Naive B cell (primary cell): ENCODE results near the gene MIA2. TPM values are rescaled to one million over a fixed set of nuclear protein-coding genes. Genes with fewer than 3 reads are reported as not detected.
A peak's percentile ranks its signal among the peaks of the same experiment; 100 is the strongest.
"Not testable (repeated sequence)": the region's sequence is repeated elsewhere in the genome, so short reads cannot be mapped to it uniquely, and the experiment has no call there.

Experiments
- ATAC-seq, 2 donors: fragments of 150-1000 bp; cut with Tn5 transposase; 2 replicates each; pipeline ENCODE4 v1.10.0; 2021; ENCODE audit warnings: low read depth in 2 of 2, mild to moderate bottlenecking in 2 of 2, moderate library complexity in 2 of 2
- DNase-seq: peaks from one replicate; pipeline ENCODE4 v3.0.0; 2022
- H3K27ac Mint-ChIP-seq, 6 donors: one replicate each; pipeline ENCODE4 v1.8.0; 2020 to 2022; ENCODE audit warnings: mild to moderate bottlenecking in 6 of 6, mixed read lengths in 6 of 6, moderate library complexity in 5 of 6, inconsistent platforms in 2 of 6
- H3K27me3 Mint-ChIP-seq, 3 donors: one replicate each; pipeline ENCODE4 v1.8.0; 2021 to 2022; ENCODE audit warnings: mixed read lengths in 3 of 3, mild to moderate bottlenecking in 1 of 3
- H3K36me3 Mint-ChIP-seq, 2 donors: one replicate each; pipeline ENCODE4 v1.8.0; 2020 to 2022; ENCODE audit warnings: mixed read lengths in 2 of 2, inconsistent platforms in 1 of 2, mild to moderate bottlenecking in 1 of 2
- H3K4me1 Mint-ChIP-seq, 3 donors: one replicate each; pipeline ENCODE4 v1.8.0; 2020 to 2022; ENCODE audit warnings: mixed read lengths in 3 of 3, inconsistent platforms in 1 of 3, mild to moderate bottlenecking in 1 of 3, moderate library complexity in 1 of 3
- H3K4me3 Mint-ChIP-seq, 8 donors: one replicate each; pipeline ENCODE4 v1.8.0; 2020 to 2022; ENCODE audit warnings: mild to moderate bottlenecking in 8 of 8, mixed read lengths in 8 of 8, moderate library complexity in 8 of 8, inconsistent platforms in 2 of 8
- H3K9me3 Mint-ChIP-seq, 7 donors: one replicate each; pipeline ENCODE4 v1.8.0; 2020 to 2022; ENCODE audit warnings: mixed read lengths in 7 of 7, mild to moderate bottlenecking in 5 of 7, inconsistent platforms in 2 of 7, moderate library complexity in 1 of 7
- polyA plus RNA-seq, 6 donors: library from polyadenylated mRNA; unstranded; fragments of 300-500 nt; fragmentation: Illumina TruSeq; gene quantifications; one replicate each; pipeline ENCODE4 v1.2.3, GENCODE V29; 2021; ENCODE audit warnings: low read depth in 6 of 6

The MIA2 gene
- polyA plus RNA-seq, 6 donors from 2014 or later: 16.2 to 27.3 (median 23.7) TPM

DNA sequence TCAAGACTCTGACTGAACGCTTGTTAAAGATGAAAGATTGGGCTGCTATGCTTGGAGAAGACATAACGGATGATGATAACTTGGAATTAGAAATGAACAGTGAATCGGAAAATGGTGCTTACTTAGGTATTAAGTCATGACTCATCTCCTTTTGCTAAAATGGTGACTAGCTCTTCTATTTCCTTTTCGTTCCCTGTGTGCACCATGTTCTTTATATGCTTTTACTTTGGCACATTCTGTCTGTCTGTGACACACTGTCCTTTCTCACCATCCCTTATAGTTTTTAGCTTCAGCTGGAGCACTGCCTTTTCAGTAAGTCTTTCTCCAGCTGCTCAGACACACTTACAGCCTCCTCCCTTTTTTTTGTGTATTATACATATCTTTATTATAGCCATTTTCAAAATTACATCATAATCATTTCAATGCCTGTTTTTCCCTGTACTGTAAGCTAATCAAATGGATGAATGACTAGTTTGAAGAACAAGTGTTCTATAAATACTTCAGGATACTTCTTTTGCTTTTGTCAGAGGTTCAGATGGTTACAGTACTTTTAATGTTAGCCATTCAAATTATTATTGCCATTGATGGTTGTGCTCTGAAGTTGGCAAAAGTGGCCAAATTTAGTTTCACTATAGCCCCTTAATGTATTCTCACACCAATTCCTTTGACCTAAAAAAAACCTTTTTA lies 68.6 kb downstream of the MIA2 start:
- H3K27ac Mint-ChIP-seq: peak overlapping the region in 1 of 6 donors; percentile 15
- H3K36me3 Mint-ChIP-seq: peaks cover 17 to 28% of the 10 kb centered on the region in 2 donors
- H3K4me3 Mint-ChIP-seq: no peak overlapping the region
- no peaks in the 10 kb centered on the region for H3K4me1 Mint-ChIP-seq
- no peak for DNase-seq
- no peaks in the 10 kb centered on the region for H3K27me3 Mint-ChIP-seq
- ATAC-seq: no peak
- H3K9me3 Mint-ChIP-seq: no peaks in the 10 kb centered on the region

- peaks cover 17 to 23% of the 10 kb centered on the region in 2 donors for H3K36me3 Mint-ChIP-seq
- no peak overlapping the region for H3K27ac Mint-ChIP-seq
- no peaks in the 10 kb centered on the region for H3K27me3 Mint-ChIP-seq
- no peaks in the 10 kb centered on the region for H3K9me3 Mint-ChIP-seq
- no peak for DNase-seq
- H3K4me1 Mint-ChIP-seq: no peaks in the 10 kb centered on the region
- no peak overlapping the region for H3K4me3 Mint-ChIP-seq
- ATAC-seq: no peak
Observed at GRCh38 chr14:39303115-39303514, 69.4 kb downstream of the MIA2 start.

- Mint-ChIP-seq H3K4me3 (no peak overlapping the region), H3K27me3 (no peaks in the 10 kb centered on the region), H3K27ac (peak overlapping the region in 1 of 6 donors; percentile 66), H3K4me1 (no peaks in the 10 kb centered on the region), H3K9me3 (no peaks in the 10 kb centered on the region), H3K36me3 (peaks cover 19 to 28% of the 10 kb centered on the region in 2 donors)
- no peak for DNase-seq
- no peak for ATAC-seq
Observed at GRCh38 chr14:39307815-39308214, 74.1 kb downstream of the MIA2 start.

DNA sequence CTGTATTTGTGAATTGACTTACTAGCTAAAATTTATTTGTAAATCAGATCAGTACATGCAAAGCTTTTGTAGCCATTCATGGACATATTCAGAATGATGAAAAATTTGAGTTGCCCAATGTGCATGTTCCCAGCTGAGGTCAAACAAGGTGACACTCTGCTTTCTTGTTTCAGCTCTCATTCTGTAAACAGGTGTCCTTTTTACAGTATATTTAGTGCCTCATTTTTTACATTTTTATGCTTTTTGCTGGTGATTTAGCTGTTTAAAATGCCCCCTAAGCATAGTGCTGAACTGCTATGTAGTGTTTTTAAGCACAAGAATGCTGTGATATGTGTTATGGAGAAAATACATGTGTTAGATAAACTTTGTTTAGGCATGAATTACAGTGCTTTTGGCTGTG lies 76.3 kb downstream of the MIA2 start:
- Mint-ChIP-seq H3K4me3 (no peak overlapping the region), H3K27ac (no peak overlapping the region), H3K27me3 (no peaks in the 10 kb centered on the region), H3K4me1 (no peaks in the 10 kb centered on the region), H3K36me3 (peaks cover 17 to 24% of the 10 kb centered on the region in 2 donors), H3K9me3 (no peaks in the 10 kb centered on the region)
- no peak for DNase-seq
- ATAC-seq: no peak

DNA sequence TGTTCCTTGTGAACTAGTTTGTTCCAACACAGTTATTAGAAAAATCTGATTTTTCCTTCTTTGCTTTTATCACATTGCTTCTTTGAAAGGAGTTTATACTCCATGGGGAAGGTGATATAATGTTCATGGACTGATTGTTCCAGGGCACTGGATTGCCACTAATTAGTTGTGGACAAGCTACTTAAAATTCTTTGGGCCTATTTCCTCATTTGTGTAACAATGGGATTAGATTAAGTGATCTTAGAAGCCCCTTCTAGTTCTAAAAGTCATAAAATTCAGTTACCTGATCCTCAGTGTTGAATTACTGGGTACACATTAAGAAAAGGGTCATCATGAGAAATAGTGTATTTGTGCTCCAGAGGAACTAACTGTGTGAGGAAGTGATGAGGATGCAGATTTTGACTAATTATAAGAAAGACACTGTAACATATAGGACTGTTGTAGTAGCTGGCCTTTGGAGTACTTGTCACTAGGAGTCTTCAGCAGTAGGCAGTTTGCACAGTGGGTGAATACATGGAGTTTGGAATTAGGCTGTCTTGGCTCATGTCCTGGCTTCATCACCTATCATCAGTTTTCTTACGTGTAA lies 82.2 kb downstream of the MIA2 start:
- H3K27ac Mint-ChIP-seq: peak overlapping the region in 2 of 6 donors; percentile 32 to 44
- no peak overlapping the region for H3K4me3 Mint-ChIP-seq
- no peak for ATAC-seq
- H3K4me1 Mint-ChIP-seq: peaks cover 0 to 4% (median 0%) of the 10 kb centered on the region in 3 donors
- H3K9me3 Mint-ChIP-seq: no peaks in the 10 kb centered on the region
- peaks cover 18 to 20% of the 10 kb centered on the region in 2 donors for H3K36me3 Mint-ChIP-seq
- no peaks in the 10 kb centered on the region for H3K27me3 Mint-ChIP-seq
- no peak for DNase-seq

- Mint-ChIP-seq H3K27ac (peak overlapping the region in 2 of 6 donors; percentile 10 to 32), H3K27me3 (no peaks in the 10 kb centered on the region), H3K36me3 (peaks cover 18% of the 10 kb centered on the region in 2 donors), H3K4me1 (peaks cover 0 to 4% (median 0%) of the 10 kb centered on the region in 3 donors), H3K9me3 (no peaks in the 10 kb centered on the region), H3K4me3 (no peak overlapping the region)
- DNase-seq (no peak), ATAC-seq (no peak)
Observed at GRCh38 chr14:39316830-39317553, 83.3 kb downstream of the MIA2 start.

DNA sequence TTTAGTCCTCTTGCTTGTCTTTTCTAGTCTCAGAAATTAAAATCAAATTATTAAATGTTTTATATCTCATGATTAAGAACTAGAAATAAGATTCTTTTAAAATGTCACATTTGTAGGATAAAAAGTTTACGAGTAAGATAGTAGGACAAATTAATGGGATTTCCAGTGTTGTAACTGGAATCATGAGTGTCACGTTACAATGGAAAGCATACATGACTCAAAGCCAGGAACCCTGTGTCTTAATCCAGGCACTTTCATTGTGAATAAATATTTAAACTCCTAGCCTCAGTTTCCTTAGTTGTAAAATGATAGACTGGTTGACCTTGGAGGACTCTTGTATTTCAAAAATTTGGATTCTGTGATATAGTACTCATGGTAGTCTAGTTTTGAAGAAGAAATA lies 84.9 kb downstream of the MIA2 start:
- H3K4me1 Mint-ChIP-seq: peaks cover 0 to 4% (median 0%) of the 10 kb centered on the region in 3 donors
- H3K9me3 Mint-ChIP-seq: no peaks in the 10 kb centered on the region
- no peak for ATAC-seq
- H3K27me3 Mint-ChIP-seq: no peaks in the 10 kb centered on the region
- no peak overlapping the region for H3K27ac Mint-ChIP-seq
- no peak overlapping the region for H3K4me3 Mint-ChIP-seq
- no peak for DNase-seq
- peaks cover 13 to 22% of the 10 kb centered on the region in 2 donors for H3K36me3 Mint-ChIP-seq

GRCh38 chr14:39319381-39319780 lies 85.7 kb downstream of the MIA2 start:
- H3K27me3 Mint-ChIP-seq: no peaks in the 10 kb centered on the region
- H3K4me1 Mint-ChIP-seq: peaks cover 0 to 4% (median 0%) of the 10 kb centered on the region in 3 donors
- no peak for ATAC-seq
- H3K27ac Mint-ChIP-seq: no peak overlapping the region
- H3K4me3 Mint-ChIP-seq: no peak overlapping the region
- no peak for DNase-seq
- peaks cover 13 to 21% of the 10 kb centered on the region in 2 donors for H3K36me3 Mint-ChIP-seq
- no peaks in the 10 kb centered on the region for H3K9me3 Mint-ChIP-seq

DNA sequence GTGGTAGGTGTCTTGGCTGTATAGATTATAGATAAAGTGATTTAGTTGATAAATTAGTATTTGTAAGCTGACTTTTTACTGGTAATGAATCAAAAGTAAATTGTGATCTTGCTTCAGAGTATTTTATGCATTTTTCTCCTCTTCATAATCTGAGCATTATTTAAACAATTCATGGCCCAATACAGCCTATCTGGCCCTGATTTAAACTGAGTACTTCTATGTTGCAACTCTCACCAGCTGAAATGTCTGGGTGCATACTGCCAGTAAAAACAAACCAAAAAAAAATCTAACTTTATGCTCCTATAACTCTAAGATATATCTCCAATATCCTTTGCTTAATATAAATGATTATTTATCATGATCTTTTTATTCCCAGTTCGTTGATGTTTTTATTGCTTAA lies 86.6 kb downstream of the MIA2 start:
- Mint-ChIP-seq H3K4me1 (peaks cover 0 to 4% (median 0%) of the 10 kb centered on the region in 3 donors), H3K4me3 (no peak overlapping the region), H3K36me3 (peaks cover 13 to 18% of the 10 kb centered on the region in 2 donors), H3K27me3 (no peaks in the 10 kb centered on the region), H3K9me3 (no peaks in the 10 kb centered on the region), H3K27ac (peak overlapping the region in 1 of 6 donors; percentile 69)
- ATAC-seq (no peak), DNase-seq (no peak)

DNA sequence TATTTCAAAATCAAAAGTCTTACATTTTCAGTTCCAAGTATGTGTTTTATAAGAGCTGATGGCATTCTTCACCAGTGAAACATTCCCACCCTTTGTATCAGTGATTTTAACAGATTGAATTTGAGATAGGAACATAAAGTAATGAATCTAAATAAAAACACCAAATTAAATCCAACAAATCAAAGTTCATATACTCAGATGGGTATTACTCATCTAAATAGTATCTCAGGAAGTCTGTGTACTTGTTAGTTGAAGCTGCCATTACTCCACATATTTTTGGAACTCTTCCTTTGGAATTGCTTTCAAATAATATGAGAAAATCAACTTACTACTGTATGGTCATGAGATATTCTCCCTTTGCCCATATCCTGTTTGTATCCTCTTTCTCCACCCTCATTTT lies 89.1 kb downstream of the MIA2 start:
- Mint-ChIP-seq H3K4me1 (no peaks in the 10 kb centered on the region), H3K27me3 (no peaks in the 10 kb centered on the region), H3K27ac (peak overlapping the region in 2 of 6 donors; percentile 35 to 77), H3K4me3 (no peak overlapping the region), H3K9me3 (no peaks in the 10 kb centered on the region), H3K36me3 (peaks cover 8 to 29% of the 10 kb centered on the region in 2 donors)
- no peak for ATAC-seq
- no peak for DNase-seq

DNA sequence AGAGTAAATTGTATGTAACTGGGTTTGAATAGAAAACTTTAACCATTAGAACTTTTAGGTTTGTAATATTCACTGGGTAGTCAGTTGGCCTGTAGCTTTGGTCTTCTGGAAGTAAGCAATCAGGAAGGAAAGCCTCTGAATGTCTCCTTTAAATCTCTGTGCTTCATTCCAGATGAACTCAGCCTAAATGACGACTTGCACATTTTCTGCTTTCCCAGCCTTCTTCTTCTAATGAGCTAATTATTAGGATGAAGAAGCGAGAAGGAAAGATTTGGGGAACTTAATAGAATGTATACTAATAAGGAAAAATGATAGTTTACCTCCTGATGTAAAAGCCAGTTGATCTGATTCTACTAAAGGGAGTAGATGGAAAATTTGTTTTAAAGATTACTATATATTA lies 90.4 kb downstream of the MIA2 start:
- H3K4me1 Mint-ChIP-seq: peaks cover 0 to 3% (median 2%) of the 10 kb centered on the region in 3 donors
- H3K36me3 Mint-ChIP-seq: peaks cover 16 to 36% of the 10 kb centered on the region in 2 donors
- no peak for ATAC-seq

GRCh38 chr14:39339003-39339402 lies 105.3 kb downstream of the MIA2 start:
- no peak for ATAC-seq
- Mint-ChIP-seq H3K36me3 (peaks cover 15 to 46% of the 10 kb centered on the region in 2 donors), H3K4me1 (no peaks in the 10 kb centered on the region), H3K27ac (peak overlapping the region in 1 of 6 donors; percentile 53), H3K9me3 (no peaks in the 10 kb centered on the region), H3K4me3 (no peak overlapping the region), H3K27me3 (no peaks in the 10 kb centered on the region)
- no peak for DNase-seq

More for the DNA sequence above, 90.4 kb downstream of the MIA2 start:
- DNase-seq: no peak
- H3K27ac Mint-ChIP-seq: no peak overlapping the region
- no peaks in the 10 kb centered on the region for H3K9me3 Mint-ChIP-seq
- H3K4me3 Mint-ChIP-seq: no peak overlapping the region
- H3K27me3 Mint-ChIP-seq: no peaks in the 10 kb centered on the region

- not testable (repeated sequence) for DNase-seq, ATAC-seq, H3K27me3 Mint-ChIP-seq, H3K9me3 Mint-ChIP-seq, H3K4me1 Mint-ChIP-seq, H3K4me3 Mint-ChIP-seq
- peaks cover 19 to 42% of the 10 kb centered on the region in 2 donors for H3K36me3 Mint-ChIP-seq
- H3K27ac Mint-ChIP-seq: peak overlapping the region in 1 of 6 donors; percentile 36
Observed at GRCh38 chr14:39341126-39341525, 107.4 kb downstream of the MIA2 start.

DNA sequence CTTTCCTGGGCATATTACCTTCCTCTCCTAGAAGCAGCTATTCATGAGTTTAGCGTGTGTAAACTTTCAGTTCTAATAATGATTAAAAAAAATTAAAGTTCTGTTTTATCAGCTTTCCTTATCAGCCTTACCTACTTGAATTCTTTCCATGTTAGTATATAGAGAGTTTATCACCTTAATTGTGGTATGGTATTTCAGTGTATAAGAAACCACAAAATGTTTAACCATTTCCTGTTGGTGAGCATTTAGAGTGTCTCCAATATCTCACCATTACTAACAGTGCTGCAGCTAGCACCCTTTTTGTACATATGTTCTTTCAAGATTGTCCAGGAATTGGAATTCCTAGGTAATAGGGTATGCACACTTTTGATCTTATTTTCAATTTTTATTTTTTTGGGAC lies 109.1 kb downstream of the MIA2 start:
- Mint-ChIP-seq H3K9me3 (no peaks in the 10 kb centered on the region), H3K4me3 (no peak overlapping the region), H3K36me3 (peaks cover 30 to 46% of the 10 kb centered on the region in 2 donors), H3K27ac (no peak overlapping the region), H3K27me3 (no peaks in the 10 kb centered on the region), H3K4me1 (no peaks in the 10 kb centered on the region)
- no peak for DNase-seq
- no peak for ATAC-seq
